ENCODE results near the gene PXK.
"Not testable (repeated sequence)": the region's sequence is repeated elsewhere in the genome, so short reads cannot be mapped to it uniquely, and the experiment has no call there.

PXK gene

GRCh38 chr3:58419780-58420507 lies 87.3 kb downstream of the PXK start:
- ATAC-seq (no peak), DNase-seq (no peak)

- ATAC-seq (no peak), DNase-seq (no peak)
Observed at GRCh38 chr3:58421004-58421403, 88.3 kb downstream of the PXK start.

- no peak for DNase-seq
- no peak for ATAC-seq
Observed at GRCh38 chr3:58422756-58423325, 90.1 kb downstream of the PXK start.

- no peak for ATAC-seq
- DNase-seq, result no peak
Observed at GRCh38 chr3:58424613-58425012, 91.9 kb downstream of the PXK start.

GRCh38 chr3:58425782-58426181 lies 93.1 kb downstream of the PXK start:
- ATAC-seq, result no peak
- no peak for DNase-seq

- ATAC-seq, result no peak
- no peak for DNase-seq
Observed at GRCh38 chr3:58427661-58428361, 95.1 kb downstream of the PXK start.

- DNase-seq (no peak), ATAC-seq (no peak)
Observed at GRCh38 chr3:58429657-58430056, 97.0 kb downstream of the PXK start.

- DNase-seq (no peak), ATAC-seq (no peak)
Observed at GRCh38 chr3:58432905-58433304, 100.2 kb downstream of the PXK start.

GRCh38 chr3:58433400-58434167 lies 100.9 kb downstream of the PXK start, which contains the start of gene PDHB:
TSS of gene PDHB (minus strand) at chr3:58433832. CDS start at chr3:58433809, 23 bp downstream.
- ATAC-seq, result peak; percentile 96
- DNase-seq, result peak; percentile 89

GRCh38 chr3:58434168-58434504 lies 101.4 kb downstream of the PXK start:
- ATAC-seq (no peak), DNase-seq (no peak)

GRCh38 chr3:58434511-58434910 lies 101.8 kb downstream of the PXK start:
- no peak for DNase-seq
- ATAC-seq, result no peak

GRCh38 chr3:58434990-58435389 lies 102.3 kb downstream of the PXK start:
- DNase-seq, result no peak
- no peak for ATAC-seq

GRCh38 chr3:58437276-58437675 lies 104.6 kb downstream of the PXK start:
- DNase-seq, ATAC-seq: not testable (repeated sequence)

GRCh38 chr3:58440996-58441355 lies 108.3 kb downstream of the PXK start:
- not testable (repeated sequence) for DNase-seq, ATAC-seq

- DNase-seq, result no peak
- ATAC-seq, result no peak
Observed at GRCh38 chr3:58441514-58442450, 109.1 kb downstream of the PXK start.

GRCh38 chr3:58452176-58452575 lies 119.5 kb downstream of the PXK start:
- ATAC-seq, result no peak
- no peak for DNase-seq

GRCh38 chr3:58459160-58459559 lies 126.5 kb downstream of the PXK start:
- DNase-seq (no peak), ATAC-seq (no peak)

- ATAC-seq, result no peak
- no peak for DNase-seq
Observed at GRCh38 chr3:58462829-58463180, 130.1 kb downstream of the PXK start.

GRCh38 chr3:58463181-58463941 lies 130.7 kb downstream of the PXK start:
- ATAC-seq, result peak; percentile 98
- DNase-seq, result peak; percentile 83

GRCh38 chr3:58463942-58464271 lies 131.2 kb downstream of the PXK start:
- DNase-seq (no peak), ATAC-seq (no peak)

GRCh38 chr3:58464866-58465265 lies 132.2 kb downstream of the PXK start:
- ATAC-seq (peak; percentile 55), DNase-seq (no peak)

All from stimulated activated naive CD8-positive, alpha-beta T cell treated with anti-CD3 and anti-CD28 coated beads, Interleukin-15, Interleukin-2, amounts not matched to agents 100 U/mL and 50 U/mL, for 24 hours (primary cell).